ENCODE results near the gene RNF40.

Gene RNF40

DNA sequence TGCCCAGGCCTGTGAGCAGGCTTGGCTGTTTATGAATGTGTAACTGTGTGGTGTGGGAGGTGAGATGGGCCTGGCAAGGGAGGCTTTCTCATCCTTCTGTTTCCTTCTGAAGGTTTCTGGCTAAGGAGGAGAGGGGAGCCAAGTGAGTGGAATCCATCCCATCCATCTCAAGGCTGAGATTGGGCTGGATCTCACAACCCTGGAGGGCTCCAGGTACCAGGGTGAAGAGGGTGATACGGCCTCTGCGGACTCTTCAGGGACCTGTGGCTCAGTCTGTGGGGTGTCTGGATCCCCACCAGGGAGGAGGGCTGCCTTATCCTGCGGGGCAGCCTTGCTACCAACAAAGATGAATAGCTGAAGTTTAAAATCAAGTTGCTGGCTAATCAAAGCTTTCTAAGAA lies 17.9 kb downstream of the RNF40 start:
- TF ChIP-seq, protein P1, sequence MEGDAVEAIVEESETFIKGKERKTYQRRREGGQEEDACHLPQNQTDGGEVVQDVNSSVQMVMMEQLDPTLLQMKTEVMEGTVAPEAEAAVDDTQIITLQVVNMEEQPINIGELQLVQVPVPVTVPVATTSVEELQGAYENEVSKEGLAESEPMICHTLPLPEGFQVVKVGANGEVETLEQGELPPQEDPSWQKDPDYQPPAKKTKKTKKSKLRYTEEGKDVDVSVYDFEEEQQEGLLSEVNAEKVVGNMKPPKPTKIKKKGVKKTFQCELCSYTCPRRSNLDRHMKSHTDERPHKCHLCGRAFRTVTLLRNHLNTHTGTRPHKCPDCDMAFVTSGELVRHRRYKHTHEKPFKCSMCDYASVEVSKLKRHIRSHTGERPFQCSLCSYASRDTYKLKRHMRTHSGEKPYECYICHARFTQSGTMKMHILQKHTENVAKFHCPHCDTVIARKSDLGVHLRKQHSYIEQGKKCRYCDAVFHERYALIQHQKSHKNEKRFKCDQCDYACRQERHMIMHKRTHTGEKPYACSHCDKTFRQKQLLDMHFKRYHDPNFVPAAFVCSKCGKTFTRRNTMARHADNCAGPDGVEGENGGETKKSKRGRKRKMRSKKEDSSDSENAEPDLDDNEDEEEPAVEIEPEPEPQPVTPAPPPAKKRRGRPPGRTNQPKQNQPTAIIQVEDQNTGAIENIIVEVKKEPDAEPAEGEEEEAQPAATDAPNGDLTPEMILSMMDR (IDR thresholded peaks at IDR 0.05; ENCODE audit: extremely low read depth, insufficient read depth, missing control alignments), result no peak
- DNase-seq (ENCODE audit: low spot score), result no peak
- in situ Hi-C loops (cut with MboI; ENCODE audit: low pct_unique_long_range_greater_than_20kb, low sequenced_read_pairs, unreplicated experiment), result no loop called here

DNA sequence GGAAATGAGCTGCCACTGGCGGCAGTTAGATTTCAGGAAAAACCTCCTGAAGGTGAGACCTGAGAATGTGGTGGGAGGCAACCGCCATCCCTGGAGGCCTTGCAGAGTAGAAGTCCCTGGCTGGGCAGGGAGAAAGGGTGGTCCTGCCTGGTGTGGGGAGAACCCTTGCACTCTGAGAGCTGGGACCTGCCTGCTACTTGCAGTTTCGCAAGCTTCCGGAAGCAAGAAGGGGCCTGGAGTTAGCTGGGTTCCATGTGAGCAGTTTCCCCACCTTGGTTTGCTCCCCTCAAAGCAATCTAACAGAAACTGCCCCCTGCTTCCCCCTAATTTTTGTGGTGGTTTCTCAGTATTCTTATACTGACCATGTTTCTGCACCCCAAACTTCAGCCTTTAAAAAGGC lies 18.4 kb downstream of the RNF40 start:
- in situ Hi-C loops (cut with MboI; ENCODE audit: low pct_unique_long_range_greater_than_20kb, low sequenced_read_pairs, unreplicated experiment), result no loop called here
- no peak for DNase-seq (ENCODE audit: low spot score)
- TF ChIP-seq, protein P1 (IDR thresholded peaks at IDR 0.05; ENCODE audit: extremely low read depth, insufficient read depth, missing control alignments), result no peak

DNA sequence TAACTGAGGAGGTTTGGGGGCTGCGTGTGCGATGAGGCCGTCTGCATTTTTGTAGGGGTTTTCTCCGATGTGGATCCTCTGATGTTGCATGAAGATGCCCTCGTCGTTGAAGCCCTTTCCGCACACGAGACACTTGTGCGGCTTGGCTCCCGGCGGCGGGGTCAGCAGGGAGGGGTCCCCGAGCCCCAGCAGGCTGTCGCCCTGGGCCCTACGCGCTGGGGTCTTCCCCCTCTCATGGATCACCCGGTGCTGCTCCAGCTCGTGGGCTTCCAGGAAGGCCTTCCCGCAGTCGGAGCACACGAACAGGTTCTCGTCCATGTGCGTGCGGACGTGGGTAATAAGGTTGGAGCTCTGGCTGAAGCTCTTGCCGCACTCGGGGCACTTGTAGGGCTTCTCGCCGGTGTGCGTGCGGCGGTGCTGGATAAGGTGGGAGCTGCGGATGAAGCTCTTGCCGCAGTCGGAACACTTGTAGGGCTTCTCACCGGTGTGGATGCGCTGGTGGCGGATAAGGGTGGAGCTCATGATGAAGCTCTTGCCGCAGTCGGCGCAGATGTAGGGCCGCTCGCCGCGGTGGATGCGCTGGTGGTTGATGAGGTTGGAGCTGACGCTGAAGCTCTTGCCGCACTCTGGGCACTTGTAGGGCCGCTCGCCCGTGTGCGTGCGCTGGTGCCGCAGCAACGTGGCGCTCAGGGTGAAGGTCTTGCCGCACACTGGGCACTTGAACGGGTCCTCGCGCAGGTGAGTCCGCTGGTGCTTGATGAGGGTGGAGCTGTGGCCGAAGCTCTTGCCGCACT lies 20.6 kb downstream of the RNF40 start:
- no peak for DNase-seq (ENCODE audit: low spot score)
- in situ Hi-C loops (cut with MboI; ENCODE audit: low pct_unique_long_range_greater_than_20kb, low sequenced_read_pairs, unreplicated experiment), result no loop called here
- TF ChIP-seq, protein P1 (IDR thresholded peaks at IDR 0.05; ENCODE audit: extremely low read depth, insufficient read depth, missing control alignments), result no peak

DNA sequence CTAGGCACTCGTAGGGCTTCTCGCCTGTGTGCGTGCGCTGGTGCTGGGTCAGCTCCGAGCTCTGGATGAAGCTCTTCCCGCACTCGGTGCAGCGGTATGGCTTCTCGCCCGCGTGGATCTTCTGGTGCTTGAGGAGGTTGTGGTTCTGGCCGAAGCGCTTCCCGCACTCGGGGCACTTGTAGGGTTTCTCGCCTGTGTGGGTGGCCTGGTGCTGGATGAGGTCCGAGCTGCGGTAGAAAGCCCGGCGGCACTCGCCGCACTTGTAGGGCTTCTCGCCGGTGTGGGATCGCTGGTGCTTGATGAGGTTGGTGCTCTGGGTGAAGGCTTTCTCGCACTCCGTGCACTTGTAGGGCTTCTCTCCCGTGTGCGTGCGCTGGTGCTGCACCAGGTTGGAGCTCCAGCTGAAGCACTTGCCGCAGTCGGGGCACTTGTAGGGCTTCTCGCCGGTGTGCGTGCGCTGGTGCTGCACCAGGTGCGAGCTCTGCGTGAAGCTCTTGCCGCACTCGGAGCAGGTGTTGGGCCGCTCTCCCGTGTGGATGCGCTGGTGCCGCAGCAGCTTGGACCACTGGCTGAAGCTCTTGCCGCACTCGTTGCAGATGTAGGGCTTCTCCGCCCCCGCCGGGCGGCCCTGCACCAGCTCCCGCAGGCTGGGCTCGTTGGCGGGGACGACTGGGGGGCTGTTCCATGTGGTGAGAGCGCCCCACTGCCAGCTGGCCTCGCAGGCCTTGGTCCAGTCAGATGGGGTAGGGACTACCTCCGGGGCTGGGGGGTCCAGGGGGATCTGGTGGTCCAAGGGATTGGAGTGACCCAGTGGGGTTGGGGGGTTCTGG lies 21.4 kb downstream of the RNF40 start:
- TF ChIP-seq, protein P1 (IDR thresholded peaks at IDR 0.05; ENCODE audit: extremely low read depth, insufficient read depth, missing control alignments), result no peak
- in situ Hi-C loops (cut with MboI; ENCODE audit: low pct_unique_long_range_greater_than_20kb, low sequenced_read_pairs, unreplicated experiment), result no loop called here
- no peak for DNase-seq (ENCODE audit: low spot score)

DNA sequence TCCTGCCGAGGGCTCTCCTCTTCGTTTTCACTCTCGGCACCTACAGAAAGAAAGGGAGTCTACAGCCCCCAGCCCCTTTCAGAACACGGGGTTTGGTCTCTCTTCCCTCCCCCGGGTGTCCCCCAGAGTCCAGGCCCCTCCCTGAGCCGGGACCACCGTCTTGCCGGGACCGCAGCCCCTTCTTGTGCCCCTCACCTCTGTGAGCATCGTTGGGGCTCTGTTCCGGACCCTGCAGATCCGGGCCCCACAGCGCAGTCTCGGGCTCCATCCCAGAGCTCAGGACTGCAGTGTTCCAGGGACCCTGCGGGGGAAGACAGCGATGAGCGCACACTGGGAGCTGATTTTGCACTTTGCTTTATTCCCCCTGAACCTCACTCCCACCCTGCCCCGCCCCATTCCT lies 22.1 kb downstream of the RNF40 start:
- TF ChIP-seq, protein P1 (IDR thresholded peaks at IDR 0.05; ENCODE audit: extremely low read depth, insufficient read depth, missing control alignments), result no peak
- in situ Hi-C loops (cut with MboI; ENCODE audit: low pct_unique_long_range_greater_than_20kb, low sequenced_read_pairs, unreplicated experiment), result no loop called here
- DNase-seq (ENCODE audit: low spot score), result no peak

DNA sequence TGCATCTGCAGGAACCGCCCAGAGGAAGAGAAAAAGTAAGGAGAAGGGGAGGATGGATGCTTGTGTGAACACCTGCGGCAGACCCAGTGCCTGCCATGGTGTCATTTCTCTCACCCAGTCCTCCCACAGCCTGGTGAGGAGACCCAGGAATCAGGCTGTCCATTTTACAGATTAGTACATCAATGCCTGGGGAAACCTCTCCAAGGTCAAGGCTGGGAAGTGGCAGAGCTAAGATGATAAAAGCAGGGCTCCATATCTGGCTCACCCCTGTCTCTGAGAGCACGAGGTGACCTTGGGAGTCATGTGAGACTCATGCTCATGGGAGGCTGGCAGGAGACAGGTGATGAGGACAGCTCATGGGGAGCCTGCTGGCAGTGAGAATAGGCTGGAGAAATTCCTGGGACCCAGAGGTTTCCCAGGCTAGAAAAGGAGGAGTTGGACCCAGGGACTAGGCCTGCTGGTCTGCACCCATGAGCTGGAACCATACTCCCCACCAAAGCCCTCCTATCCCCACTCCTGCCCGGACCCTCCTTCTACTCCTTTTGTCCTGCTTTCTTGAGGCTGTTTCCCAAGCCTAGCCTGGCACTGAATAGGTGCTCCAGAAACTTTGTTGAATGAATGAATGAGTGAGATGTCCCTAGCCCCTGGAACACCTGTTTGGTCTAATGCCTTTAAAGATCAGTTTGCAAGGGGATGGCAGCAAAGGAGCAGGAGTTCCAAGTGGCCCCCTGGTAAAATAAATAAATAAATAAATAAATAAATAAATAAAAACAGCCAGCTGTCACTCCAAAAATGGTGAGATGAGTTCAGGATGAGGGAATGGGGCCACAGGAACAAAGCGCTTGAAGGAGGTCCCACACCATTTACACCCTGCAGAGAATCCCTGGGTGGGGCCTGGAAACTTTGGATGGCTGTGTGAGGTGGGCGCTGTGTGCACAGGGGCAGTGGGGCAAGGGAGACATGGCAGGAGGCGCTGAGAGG lies 23.3 kb downstream of the RNF40 start:
- in situ Hi-C loops (cut with MboI; ENCODE audit: low pct_unique_long_range_greater_than_20kb, low sequenced_read_pairs, unreplicated experiment), result no loop called here
- no peak for DNase-seq (ENCODE audit: low spot score)
- TF ChIP-seq, protein P1 (IDR thresholded peaks at IDR 0.05; ENCODE audit: extremely low read depth, insufficient read depth, missing control alignments), result no peak

Data from GM13977 (cell line).